Measurements from ENCODE around the gene CORO6.

Gene CORO6

DNA sequence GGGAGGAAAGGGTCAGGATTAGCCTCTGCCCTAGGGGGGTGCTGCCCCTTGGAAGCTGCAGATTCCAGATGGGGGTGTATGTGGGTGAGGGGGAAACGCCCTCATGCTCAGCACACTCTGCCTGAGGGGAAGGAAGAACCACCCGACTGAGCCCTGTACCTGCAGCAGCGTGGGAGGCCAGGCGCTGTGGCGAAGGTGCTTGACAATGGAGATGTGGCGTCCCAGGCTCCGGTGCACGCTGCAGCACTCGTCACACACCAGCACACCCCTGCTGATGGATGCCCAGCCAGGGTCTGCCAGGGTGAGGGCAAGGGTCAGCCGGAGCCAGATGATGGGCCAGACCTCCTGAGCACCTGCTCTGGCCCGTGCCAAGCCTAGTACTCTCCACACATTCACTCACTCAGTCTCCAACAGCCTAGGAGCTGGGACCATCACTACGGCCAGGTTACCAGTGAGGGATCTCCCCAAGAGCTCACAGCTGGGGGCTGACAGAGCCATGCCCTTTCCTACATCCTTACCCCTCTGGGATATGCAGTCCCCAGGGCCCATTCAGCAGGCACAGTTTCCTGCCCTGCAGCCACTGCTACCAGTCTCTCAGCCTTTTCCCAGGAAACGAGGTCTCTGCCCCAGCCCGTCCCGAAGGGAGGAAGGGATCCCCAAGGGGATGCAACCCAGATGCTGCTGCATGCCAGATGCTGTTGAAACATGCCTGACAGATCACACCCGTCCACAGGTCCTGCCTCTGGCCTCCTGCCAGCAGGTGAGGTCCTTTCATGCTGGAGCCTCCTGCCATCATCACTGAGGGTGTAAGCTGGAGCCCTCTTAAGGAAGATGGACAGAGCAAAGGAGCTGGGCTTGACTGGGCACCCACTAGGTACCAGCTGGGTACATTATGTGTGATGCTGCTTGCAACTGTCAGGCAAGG is 39.1 kb downstream of the CORO6 start:
- TF ChIP-seq, protein P1, sequence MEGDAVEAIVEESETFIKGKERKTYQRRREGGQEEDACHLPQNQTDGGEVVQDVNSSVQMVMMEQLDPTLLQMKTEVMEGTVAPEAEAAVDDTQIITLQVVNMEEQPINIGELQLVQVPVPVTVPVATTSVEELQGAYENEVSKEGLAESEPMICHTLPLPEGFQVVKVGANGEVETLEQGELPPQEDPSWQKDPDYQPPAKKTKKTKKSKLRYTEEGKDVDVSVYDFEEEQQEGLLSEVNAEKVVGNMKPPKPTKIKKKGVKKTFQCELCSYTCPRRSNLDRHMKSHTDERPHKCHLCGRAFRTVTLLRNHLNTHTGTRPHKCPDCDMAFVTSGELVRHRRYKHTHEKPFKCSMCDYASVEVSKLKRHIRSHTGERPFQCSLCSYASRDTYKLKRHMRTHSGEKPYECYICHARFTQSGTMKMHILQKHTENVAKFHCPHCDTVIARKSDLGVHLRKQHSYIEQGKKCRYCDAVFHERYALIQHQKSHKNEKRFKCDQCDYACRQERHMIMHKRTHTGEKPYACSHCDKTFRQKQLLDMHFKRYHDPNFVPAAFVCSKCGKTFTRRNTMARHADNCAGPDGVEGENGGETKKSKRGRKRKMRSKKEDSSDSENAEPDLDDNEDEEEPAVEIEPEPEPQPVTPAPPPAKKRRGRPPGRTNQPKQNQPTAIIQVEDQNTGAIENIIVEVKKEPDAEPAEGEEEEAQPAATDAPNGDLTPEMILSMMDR (IDR thresholded peaks at IDR 0.05; ENCODE audit: insufficient read depth, low read depth, low read length, missing control alignments) = no peak
- H3K4me3 ChIP-seq (ENCODE audit: low read depth, low read length) = no peak overlapping the region
- no peak for DNase-seq (ENCODE audit: low read depth)

DNA sequence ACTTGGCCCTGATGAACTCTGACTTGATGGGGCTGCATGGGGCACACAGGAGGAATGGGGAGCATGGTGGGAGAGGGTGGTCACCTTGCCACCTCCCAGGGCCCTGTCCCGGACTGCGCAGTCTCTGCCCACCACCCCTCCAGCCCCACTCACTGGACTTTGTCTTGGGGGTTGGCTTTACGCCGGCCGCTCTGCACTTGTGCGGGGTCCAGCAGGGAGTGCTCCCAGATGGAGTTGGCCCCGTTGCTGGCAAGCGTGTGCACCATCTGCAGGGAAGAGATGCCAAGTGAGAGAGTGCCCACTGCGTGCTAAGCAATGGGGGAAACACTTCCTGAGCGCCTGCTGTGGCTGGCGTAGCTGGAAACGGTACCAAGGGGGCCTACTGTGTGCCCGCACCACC is 39.9 kb downstream of the CORO6 start:
- TF ChIP-seq, protein P1 (IDR thresholded peaks at IDR 0.05; ENCODE audit: insufficient read depth, low read depth, low read length, missing control alignments) = no peak
- DNase-seq (ENCODE audit: low read depth) = no peak

DNA sequence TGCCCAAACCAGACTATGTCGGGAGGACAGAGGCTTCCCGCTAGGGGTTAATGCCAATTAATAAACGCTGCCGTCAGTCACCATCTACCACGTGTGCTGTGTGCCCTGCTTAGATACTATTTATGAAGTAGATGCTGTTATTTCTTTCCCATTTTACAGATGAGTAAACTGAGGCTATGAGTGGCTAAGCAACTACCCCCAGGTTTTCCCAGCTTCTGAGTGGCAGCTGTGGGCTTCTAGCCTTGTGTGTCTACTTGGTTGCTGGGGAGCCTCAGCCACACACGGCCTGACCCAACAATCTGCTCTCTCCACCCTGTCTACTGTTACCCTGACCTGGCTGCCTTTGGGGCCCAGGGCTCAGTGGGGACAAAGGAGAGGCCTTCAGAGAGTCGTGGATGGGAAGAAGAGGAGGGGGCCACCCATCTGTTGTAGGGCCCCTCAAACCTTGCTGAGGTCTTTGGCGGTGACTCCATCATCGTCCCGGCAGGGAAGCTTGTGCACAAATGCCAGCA is 40.4 kb downstream of the CORO6 start:
- TF ChIP-seq, protein P1 (IDR thresholded peaks at IDR 0.05; ENCODE audit: insufficient read depth, low read depth, low read length, missing control alignments) = no peak
- H3K4me3 ChIP-seq (ENCODE audit: low read depth, low read length) = no peak overlapping the region
- DNase-seq (ENCODE audit: low read depth) = no peak

More for the DNA sequence above, 39.9 kb downstream of the CORO6 start:
- H3K4me3 ChIP-seq (ENCODE audit: low read depth, low read length) = no peak overlapping the region

DNA sequence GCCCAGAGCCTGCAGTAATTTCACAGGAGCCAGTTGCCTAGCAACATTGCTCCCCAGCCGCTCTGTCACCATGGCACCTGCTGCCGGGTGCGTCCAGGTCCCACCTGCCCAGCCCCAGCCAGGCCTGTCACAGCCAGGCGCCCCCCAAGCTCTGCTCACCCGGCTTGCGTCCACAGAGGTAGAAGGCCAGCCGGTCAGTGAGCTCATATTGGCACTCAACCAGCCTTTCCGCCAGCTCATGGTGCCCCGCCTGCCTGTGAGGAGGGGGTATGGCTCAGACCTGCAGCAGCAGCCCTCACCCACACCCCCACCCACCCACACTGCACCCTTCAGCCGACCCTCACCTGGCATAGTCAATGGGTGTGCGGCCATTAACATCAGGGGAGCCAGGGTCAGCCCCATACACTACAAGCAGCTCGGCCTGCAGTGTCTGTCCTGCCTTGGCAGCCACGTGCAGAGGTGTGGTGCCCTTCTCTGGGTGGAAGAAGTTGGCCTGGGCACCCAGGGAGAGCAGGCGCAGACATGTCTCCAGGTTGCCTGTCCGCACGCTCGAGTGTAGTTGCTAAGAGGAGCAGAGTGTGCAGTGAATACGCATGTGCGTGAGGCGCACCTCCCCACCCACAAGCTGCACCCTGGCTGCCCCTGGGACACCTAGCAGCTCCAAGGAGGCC is 41.0 kb downstream of the CORO6 start:
- no peak for DNase-seq (ENCODE audit: low read depth)
- H3K4me3 ChIP-seq (ENCODE audit: low read depth, low read length) = no peak overlapping the region
- TF ChIP-seq, protein P1 (IDR thresholded peaks at IDR 0.05; ENCODE audit: insufficient read depth, low read depth, low read length, missing control alignments) = no peak

DNA sequence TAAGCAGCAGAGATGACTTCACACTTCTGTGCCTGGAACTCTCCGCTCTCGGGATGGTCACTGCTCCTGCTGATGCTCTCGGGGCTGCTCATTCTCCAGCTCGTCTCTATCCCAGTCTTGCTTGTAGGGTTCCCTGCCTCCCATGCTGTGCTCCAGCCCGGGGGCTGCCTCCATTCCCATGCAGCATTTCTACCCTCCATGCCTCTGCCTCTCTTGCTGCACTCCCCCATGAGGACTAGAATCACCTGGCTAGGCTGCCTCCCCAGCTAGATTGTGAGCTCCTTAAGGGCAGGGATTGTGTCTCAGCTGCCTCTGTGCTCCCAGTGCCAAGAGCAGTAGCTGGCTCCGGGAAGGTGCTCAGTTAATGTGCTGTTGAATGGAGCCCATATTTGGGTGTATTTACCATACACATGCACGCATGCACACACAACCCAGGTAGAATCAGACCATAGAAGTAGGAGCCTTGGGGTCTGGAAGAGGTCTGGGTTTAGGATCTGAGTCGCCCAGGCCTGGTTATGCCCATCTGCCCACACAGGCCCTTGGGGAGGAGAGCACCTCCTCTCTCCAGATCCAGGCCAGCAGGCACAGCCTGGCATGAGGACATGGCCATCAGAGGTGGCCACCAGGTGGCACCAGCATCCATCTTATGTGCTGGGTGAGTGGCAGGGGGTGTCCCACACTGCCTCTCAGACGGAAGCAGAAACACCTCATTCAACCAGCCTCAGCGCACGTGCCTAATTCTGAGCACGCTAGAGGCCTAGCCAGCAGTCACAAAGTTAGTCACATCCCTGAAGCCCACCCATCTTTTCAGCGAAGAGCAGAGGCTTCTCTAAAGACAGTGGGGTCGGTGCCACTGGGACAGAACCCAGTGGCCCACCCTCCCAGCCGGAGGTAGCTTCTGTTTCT is 42.6 kb downstream of the CORO6 start:
- TF ChIP-seq, protein P1 (IDR thresholded peaks at IDR 0.05; ENCODE audit: insufficient read depth, low read depth, low read length, missing control alignments) = peak; percentile 93
- DNase-seq (ENCODE audit: low read depth) = peak; percentile 91

More for the DNA sequence above, 42.6 kb downstream of the CORO6 start:
- no peak overlapping the region for H3K4me3 ChIP-seq (ENCODE audit: low read depth, low read length)
